ENCODE results near the gene PRR12.

DNA sequence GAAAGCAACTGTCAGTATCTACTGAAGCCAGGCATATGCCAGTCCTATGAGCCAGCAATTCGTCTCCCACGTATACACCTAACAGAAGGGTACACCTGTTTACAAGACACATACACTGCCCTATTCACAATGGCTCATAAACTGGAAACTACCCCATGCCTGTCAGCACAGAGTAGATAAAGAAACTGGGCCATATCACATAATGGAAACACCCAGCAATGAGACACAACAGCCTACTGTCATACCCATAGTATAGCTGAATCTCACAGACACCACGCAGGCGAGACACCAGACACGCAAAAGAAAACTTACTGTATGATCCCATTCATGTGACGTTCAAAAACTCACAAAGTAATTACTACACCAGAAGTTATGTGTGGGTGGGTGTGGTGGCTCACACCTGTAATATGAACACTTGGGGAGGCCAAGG lies 26.4 kb upstream of the PRR12 start:
- TF ChIP-seq, protein P1, sequence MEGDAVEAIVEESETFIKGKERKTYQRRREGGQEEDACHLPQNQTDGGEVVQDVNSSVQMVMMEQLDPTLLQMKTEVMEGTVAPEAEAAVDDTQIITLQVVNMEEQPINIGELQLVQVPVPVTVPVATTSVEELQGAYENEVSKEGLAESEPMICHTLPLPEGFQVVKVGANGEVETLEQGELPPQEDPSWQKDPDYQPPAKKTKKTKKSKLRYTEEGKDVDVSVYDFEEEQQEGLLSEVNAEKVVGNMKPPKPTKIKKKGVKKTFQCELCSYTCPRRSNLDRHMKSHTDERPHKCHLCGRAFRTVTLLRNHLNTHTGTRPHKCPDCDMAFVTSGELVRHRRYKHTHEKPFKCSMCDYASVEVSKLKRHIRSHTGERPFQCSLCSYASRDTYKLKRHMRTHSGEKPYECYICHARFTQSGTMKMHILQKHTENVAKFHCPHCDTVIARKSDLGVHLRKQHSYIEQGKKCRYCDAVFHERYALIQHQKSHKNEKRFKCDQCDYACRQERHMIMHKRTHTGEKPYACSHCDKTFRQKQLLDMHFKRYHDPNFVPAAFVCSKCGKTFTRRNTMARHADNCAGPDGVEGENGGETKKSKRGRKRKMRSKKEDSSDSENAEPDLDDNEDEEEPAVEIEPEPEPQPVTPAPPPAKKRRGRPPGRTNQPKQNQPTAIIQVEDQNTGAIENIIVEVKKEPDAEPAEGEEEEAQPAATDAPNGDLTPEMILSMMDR (IDR thresholded peaks at IDR 0.05; ENCODE audit: extremely low read depth in 1 of 2, insufficient read depth in 1 of 2, low read depth in 1 of 2, low read length in 2 of 2), result no peak
- no peak for TF ChIP-seq POLR2AphosphoS5 (IDR thresholded peaks at IDR 0.05; ENCODE audit: insufficient read depth, low read depth, low read length)
- TF ChIP-seq EZH2 (IDR thresholded peaks at IDR 0.05; ENCODE audit: borderline replicate concordance, low read depth, low read length, severe bottlenecking), result no peak
- TF ChIP-seq POLR2A (IDR thresholded peaks at IDR 0.05; ENCODE audit: low read depth, low read length), result no peak
- no peak for TF ChIP-seq FOS (IDR thresholded peaks at IDR 0.05; ENCODE audit: borderline replicate concordance, insufficient read depth, low read length)
